Fibroblast of lung (primary cell): ENCODE measurements around the gene RNF212.

Experiments
- CTCF ChIP-seq, 2 donors: IDR thresholded peaks in 1 of 2; conservative IDR thresholded peaks in 1 of 2; 1 replicate in 1 of 2; 2 replicates in 1 of 2; pipeline ENCODE4 v1.5.1; 2011 to 2012; ENCODE audit warnings: low read length in 2 of 2, control low read depth in 1 of 2, inconsistent platforms in 1 of 2, low read depth in 1 of 2, mild to moderate bottlenecking in 1 of 2
- EZH2 ChIP-seq: IDR thresholded peaks from 2 replicates; pipeline ENCODE4 v1.5.1; 2012; ENCODE audit warnings: low read length, control low read depth, mild to moderate bottlenecking; ENCODE audit errors: missing control alignments

DNA sequence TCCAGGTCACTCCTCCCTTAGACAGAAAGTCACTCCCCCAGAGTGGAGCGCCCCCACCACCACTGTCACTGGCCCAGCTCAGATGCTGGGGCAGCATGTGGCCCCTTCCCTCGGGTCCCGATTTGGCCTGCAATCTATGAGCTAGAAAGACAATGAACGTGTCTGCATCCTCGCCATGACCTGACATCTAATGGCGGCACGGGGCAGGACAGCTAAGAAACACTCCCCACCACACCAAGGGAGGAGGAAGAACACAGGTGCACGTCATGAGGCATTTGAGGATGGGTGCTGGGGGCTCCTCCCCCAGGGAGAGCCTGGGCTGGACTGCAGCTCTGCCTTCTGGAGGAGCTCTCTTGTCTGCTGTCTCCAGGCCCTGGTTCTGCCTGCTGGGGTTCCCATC lies 8.7 kb downstream of the RNF212 start:
- TF ChIP-seq CTCF (conservative IDR thresholded peaks at IDR 0.05 in 1 of 2, IDR thresholded peaks at IDR 0.05 in 1 of 2; ENCODE audit: low read depth in 1 of 2, low read length in 2 of 2), result no peak
- TF ChIP-seq EZH2, result no peak
